ENCODE measurements around the gene SPIRE1.

GRCh38 chr18:12651651-12652050, 6.3 kb downstream of the SPIRE1 start:
- TF ChIP-seq CTCF (IDR thresholded peaks at IDR 0.05; ENCODE audit: low read length): no peak
- no peak for TF ChIP-seq EZH2 (IDR thresholded peaks at IDR 0.05; ENCODE audit: borderline replicate concordance, low read length)
